OCI-LY7 (cell line): ENCODE measurements around the gene FNDC3B. TPM values are rescaled to one million over a fixed set of nuclear protein-coding genes. Genes with fewer than 3 reads are reported as not detected.

Experiments
- BruUV-seq: library from RNA; stranded (reverse); fragments of 400-500 nt; replicated peaks from 2 replicates; lab custom pipeline; 2021; lab: Mats Ljungman, UMichigan
- CTCF ChIA-PET: fragments of 300-600 bp; sonication (Branson Sonifier 250); formaldehyde crosslinking; loops from one replicate; lab custom pipeline; 2022; ENCODE audit warnings: antibody characterized with exemption; ENCODE audit not compliant: unreplicated experiment; lab: Charles Lee
- POLR2A ChIA-PET: fragments of 300-600 bp; sonication (Branson Sonifier 250); formaldehyde crosslinking; loops from one replicate; lab custom pipeline; 2022; ENCODE audit warnings: antibody characterized with exemption; lab: Charles Lee
- DNase-seq: peaks from one replicate; pipeline ENCODE4 v3.0.0-alpha.2; 2015; ENCODE audit warnings: low spot score
- H2AFZ ChIP-seq: fragments of 200-600 bp; sonication (generic), shearing (Covaris generic); 2 replicates; pipeline ENCODE4 v1.6.1; 2014; ENCODE audit warnings: mild to moderate bottlenecking, antibody characterized with exemption, low read length, moderate library complexity
- H3K27ac ChIP-seq: fragments of 200-600 bp; sonication (generic); 2 replicates; pipeline ENCODE4 v1.5.1; 2014; ENCODE audit warnings: mixed run types, low read depth, mild to moderate bottlenecking, moderate library complexity, low read length, inconsistent platforms; ENCODE audit not compliant: poor library complexity, severe bottlenecking
- H3K36me3 ChIP-seq: fragments of 200-600 bp; sonication (generic); 2 replicates; pipeline ENCODE4 v1.6.1; 2014; ENCODE audit warnings: mild to moderate bottlenecking, antibody characterized with exemption, low read length, moderate library complexity, mixed read lengths; ENCODE audit not compliant: insufficient read depth
- H3K4me1 ChIP-seq: fragments of 200-600 bp; sonication (generic); 2 replicates; pipeline ENCODE4 v1.5.1; 2014; ENCODE audit warnings: mild to moderate bottlenecking, low read length; ENCODE audit not compliant: insufficient read depth, poor library complexity, severe bottlenecking
- H3K4me2 ChIP-seq: fragments of 200-600 bp; sonication (generic); 2 replicates; pipeline ENCODE4 v1.6.1; 2014; ENCODE audit warnings: mild to moderate bottlenecking, low read length
- H3K4me3 ChIP-seq: fragments of 200-600 bp; sonication (generic); 2 replicates; pipeline ENCODE4 v1.5.1; 2014; ENCODE audit warnings: mild to moderate bottlenecking, low read depth, low read length; ENCODE audit not compliant: poor library complexity, severe bottlenecking
- H3K79me2 ChIP-seq: fragments of 200-600 bp; sonication (generic); 2 replicates; pipeline ENCODE4 v1.6.1; 2016; ENCODE audit warnings: low read depth, mild to moderate bottlenecking, low read length, moderate library complexity, mixed read lengths; ENCODE audit not compliant: insufficient read depth
- H3K9me2 ChIP-seq: fragments of 200-600 bp; sonication (generic); 2 replicates; pipeline ENCODE4 v1.6.1; 2016; ENCODE audit warnings: mild to moderate bottlenecking, low read length, mixed read lengths; ENCODE audit not compliant: insufficient read depth
- H3K9me3 ChIP-seq: fragments of 200-600 bp; sonication (generic); 2 replicates; pipeline ENCODE4 v1.6.1; 2014; ENCODE audit warnings: mild to moderate bottlenecking, mixed run types, low read length, mixed read lengths
- H4K20me1 ChIP-seq: fragments of 200-600 bp; sonication (generic); 2 replicates; pipeline ENCODE4 v1.6.1; 2014; ENCODE audit warnings: mild to moderate bottlenecking, antibody characterized with exemption, low read length, moderate library complexity, mixed read lengths; ENCODE audit not compliant: insufficient read depth
- CTCF ChIP-seq: fragments of 200-600 bp; sonication (generic); conservative IDR thresholded peaks from 2 replicates; pipeline ENCODE4 v1.5.1; 2014; ENCODE audit warnings: mild to moderate bottlenecking, antibody characterized with exemption, low read length, moderate library complexity, mixed read lengths
- EZH2phosphoT487 ChIP-seq: fragments of 200-600 bp; sonication (generic); IDR thresholded peaks from 2 replicates; pipeline ENCODE4 v1.6.1; 2018; ENCODE audit warnings: low read depth, borderline replicate concordance, mild to moderate bottlenecking, mixed run types, antibody characterized with exemption, low read length, moderate library complexity, mixed read lengths
- intact Hi-C: fragments of 100-400 bp; cut with micrococcal nuclease; formaldehyde crosslinking; loops from one replicate; pipeline ENCODE4 v1.10.0; 2022; ENCODE audit not compliant: unreplicated experiment
- total RNA-seq, 2 experiments: library from RNA; depleted of rRNA in 1 of 2; stranded (reverse); fragments of >200 nt in 1 of 2; shearing (Covaris generic) in 1 of 2; gene quantifications; 2 replicates each; pipeline ENCODE4 v1.2.3, GENCODE V29; 2014 to 2022

FNDC3B gene
- total RNA-seq, 2 experiments from 2014 or later, result 23.3 to 28.5 TPM

GRCh38 chr3:172228036-172228415, 188.6 kb downstream of the FNDC3B start:
- Histone ChIP-seq H2AFZ (no peak overlapping the region), H3K9me3 (no peaks in the 10 kb centered on the region), H3K36me3 (no peaks in the 10 kb centered on the region), H3K27ac (no peak overlapping the region), H3K4me3 (no peak overlapping the region), H4K20me1 (no peaks in the 10 kb centered on the region), H3K9me2 (no peaks in the 10 kb centered on the region), H3K4me2 (no peak overlapping the region), H3K79me2 (no peaks in the 10 kb centered on the region), H3K4me1 (no peaks in the 10 kb centered on the region)
- no peak for DNase-seq
- intact Hi-C loops, result no loop called here
- no peak for TF ChIP-seq EZH2phosphoT487
- TF ChIP-seq CTCF, result no peak
- no TSS peak for BruUV-seq
- CTCF ChIA-PET, result no interaction called here
- POLR2A ChIA-PET, result no interaction called here

- no peak overlapping the region for H3K27ac ChIP-seq
- no peak for DNase-seq
- no peak overlapping the region for H2AFZ ChIP-seq
- ChIA-PET CTCF (no interaction called here), POLR2A (no interaction called here)
- no peaks in the 10 kb centered on the region for H3K9me2 ChIP-seq
- H3K79me2 ChIP-seq, result no peaks in the 10 kb centered on the region
- TF ChIP-seq EZH2phosphoT487, result no peak
- no peak for TF ChIP-seq CTCF
- no TSS peak for BruUV-seq
- H3K36me3 ChIP-seq, result no peaks in the 10 kb centered on the region
- no peaks in the 10 kb centered on the region for H4K20me1 ChIP-seq
- no peak overlapping the region for H3K4me3 ChIP-seq
- intact Hi-C loops, result no loop called here
- no peaks in the 10 kb centered on the region for H3K4me1 ChIP-seq
- no peak overlapping the region for H3K4me2 ChIP-seq
- no peaks in the 10 kb centered on the region for H3K9me3 ChIP-seq
These were observed 190.1 kb downstream of the FNDC3B start for GRCh38 chr3:172229462-172229861.

GRCh38 chr3:172231318-172231901, 192.0 kb downstream of the FNDC3B start:
- no TSS peak for BruUV-seq
- Histone ChIP-seq H3K9me2 (no peaks in the 10 kb centered on the region), H3K36me3 (no peaks in the 10 kb centered on the region), H2AFZ (no peak overlapping the region), H4K20me1 (no peaks in the 10 kb centered on the region), H3K9me3 (no peaks in the 10 kb centered on the region), H3K4me2 (no peak overlapping the region), H3K4me3 (no peak overlapping the region), H3K27ac (no peak overlapping the region), H3K79me2 (no peaks in the 10 kb centered on the region), H3K4me1 (no peaks in the 10 kb centered on the region)
- DNase-seq, result no peak
- TF ChIP-seq CTCF (no peak), EZH2phosphoT487 (no peak)
- CTCF ChIA-PET, result no interaction called here
- intact Hi-C loops, result no loop called here
- POLR2A ChIA-PET, result no interaction called here
